Heart left ventricle (tissue), 13 donors: ENCODE data around the gene HSF2BP.
"Not testable (repeated sequence)": the region's sequence is repeated elsewhere in the genome, so short reads cannot be mapped to it uniquely, and the experiment has no call there.

Experiments used
- POLR2A ChIP-seq, 2 donors: fragments of 450-650 bp; IDR thresholded peaks; one replicate each; pipeline ENCODE4 v1.6.1; 2017; ENCODE audit warnings: antibody characterized with exemption in 2 of 2, mild to moderate bottlenecking in 2 of 2, moderate library complexity in 2 of 2
- TF ChIP-seq, protein P1 (sequence below), 12 donors: fragments of 200-600 bp; sonication (generic) in 4 of 12; IDR thresholded peaks; one replicate each; pipeline versions ENCODE4 v1.5.0 to v1.8.0; 2018 to 2022; ENCODE audit warnings: antibody characterized with exemption in 12 of 12, mild to moderate bottlenecking in 5 of 12
- donor health status: ischemic (EF 13 %, LVEDD 7.1; RV severe dilation, severe dysfunction).
- donor health status: DM: no; HTN: yes; CAD: no.
- donor health status: DM: no; HTN: no; CAD: no.
- donor health status: ischemic (EF 25% LVEDD 6.9; RV normal size, moderate dysfunction).
- donor health status: ischemic (EF 25% LVEDD 5.7; RV mildly dilated, moderate dysfunction).
- donor health status: ischemic (EF 35%, LVEDD 5.7; RV mildly dilated, moderate dysfunction).
- donor health status: nonischemic (EF 11% LVEDD 7.7; RV severe dilation, severe dysfunction).
- donor health status: DM: yes; HTN: yes; CAD: no.
- donor health status: PGD.
- donor health status: ischemic (EF 29% LVEDD 5.4; RV normal size, mild dysfunction).
- donor health status: nonischemic (EF 23%, LVEDD 6.1; RV moderate dilation, normal function).

DNA sequence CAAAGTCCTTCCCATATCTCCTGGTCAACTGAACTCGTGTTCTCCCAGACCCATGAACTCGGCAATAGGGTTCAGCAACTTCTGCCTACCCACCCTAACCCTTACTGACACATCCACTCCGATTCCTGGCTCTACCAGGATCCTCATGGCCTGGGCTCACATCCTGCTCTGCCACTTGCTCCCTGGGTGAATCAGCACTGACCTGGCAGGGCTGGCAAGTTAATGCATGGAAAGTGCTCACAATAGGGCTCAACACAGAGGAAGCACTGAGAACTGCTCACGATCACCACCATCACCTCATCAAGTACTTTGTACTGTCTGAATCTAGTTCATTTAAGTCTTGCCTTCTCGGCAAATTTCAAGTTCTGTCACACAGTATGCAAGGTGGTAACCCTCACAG lies 96.8 kb downstream of the HSF2BP start:
- TF ChIP-seq, protein P1, sequence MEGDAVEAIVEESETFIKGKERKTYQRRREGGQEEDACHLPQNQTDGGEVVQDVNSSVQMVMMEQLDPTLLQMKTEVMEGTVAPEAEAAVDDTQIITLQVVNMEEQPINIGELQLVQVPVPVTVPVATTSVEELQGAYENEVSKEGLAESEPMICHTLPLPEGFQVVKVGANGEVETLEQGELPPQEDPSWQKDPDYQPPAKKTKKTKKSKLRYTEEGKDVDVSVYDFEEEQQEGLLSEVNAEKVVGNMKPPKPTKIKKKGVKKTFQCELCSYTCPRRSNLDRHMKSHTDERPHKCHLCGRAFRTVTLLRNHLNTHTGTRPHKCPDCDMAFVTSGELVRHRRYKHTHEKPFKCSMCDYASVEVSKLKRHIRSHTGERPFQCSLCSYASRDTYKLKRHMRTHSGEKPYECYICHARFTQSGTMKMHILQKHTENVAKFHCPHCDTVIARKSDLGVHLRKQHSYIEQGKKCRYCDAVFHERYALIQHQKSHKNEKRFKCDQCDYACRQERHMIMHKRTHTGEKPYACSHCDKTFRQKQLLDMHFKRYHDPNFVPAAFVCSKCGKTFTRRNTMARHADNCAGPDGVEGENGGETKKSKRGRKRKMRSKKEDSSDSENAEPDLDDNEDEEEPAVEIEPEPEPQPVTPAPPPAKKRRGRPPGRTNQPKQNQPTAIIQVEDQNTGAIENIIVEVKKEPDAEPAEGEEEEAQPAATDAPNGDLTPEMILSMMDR (IDR thresholded peaks at IDR 0.05) = not testable (repeated sequence)
- TF ChIP-seq POLR2A (IDR thresholded peaks at IDR 0.05) = not testable (repeated sequence)
